HG03558 (cell line): ENCODE measurements around the gene MRPS2.

Experiments
- ATAC-seq: cut with Tn5 transposase; IDR thresholded peaks from one replicate; pipeline ENCODE4 v1.9.1; 2021; ENCODE audit warnings: moderate number of reproducible peaks; ENCODE audit not compliant: unreplicated experiment; ENCODE audit errors: extremely low read depth

MRPS2 gene

GRCh38 chr9:135551031-135551430 lies 50.5 kb downstream of the MRPS2 start:
- no peak for ATAC-seq

DNA sequence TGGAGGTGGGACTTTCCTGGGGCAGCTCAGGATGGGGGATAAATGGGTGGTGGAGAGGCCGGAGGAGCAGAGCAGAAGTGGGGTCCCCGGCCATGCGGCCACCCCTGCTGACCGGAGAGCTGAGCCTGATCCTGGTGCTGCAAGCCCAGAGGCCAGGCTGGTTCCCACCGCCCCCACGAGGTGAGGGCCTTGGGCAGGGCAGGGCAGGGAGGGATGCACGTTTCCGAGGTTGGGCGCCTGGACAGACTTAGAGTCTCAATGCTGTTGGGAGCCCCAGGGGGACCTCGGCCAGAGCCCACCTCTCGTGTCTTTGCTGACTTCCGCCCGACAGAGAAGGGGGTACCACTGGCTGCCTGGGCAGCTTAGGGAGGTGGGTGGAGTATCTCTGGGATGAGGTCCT lies 51.0 kb downstream of the MRPS2 start:
- ATAC-seq, result no peak

- no peak for ATAC-seq
Measured at GRCh38 chr9:135552021-135552697, 51.7 kb downstream of the MRPS2 start.

DNA sequence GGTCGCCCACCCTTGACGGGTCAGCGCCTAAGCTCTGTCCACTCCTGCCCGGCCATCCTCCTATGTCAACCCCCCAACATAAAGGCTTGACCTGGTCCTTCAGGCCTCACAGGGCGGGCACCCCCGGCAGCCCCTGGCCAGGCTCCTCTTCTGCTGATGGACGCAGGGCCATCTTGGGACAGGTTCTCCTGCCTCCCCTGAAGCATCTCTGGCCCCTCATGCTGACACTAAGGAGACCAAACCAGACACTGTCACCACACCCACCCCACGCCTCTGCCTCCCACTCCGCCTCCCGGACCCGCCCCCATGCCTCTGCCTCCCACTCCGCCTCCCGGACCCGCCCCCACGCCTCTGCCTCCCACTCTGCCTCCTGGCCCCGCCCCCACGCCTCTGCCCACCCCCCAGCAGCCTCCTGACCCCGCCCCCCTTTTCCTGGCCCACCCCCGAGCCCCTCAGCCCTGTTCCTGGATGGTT lies 52.3 kb downstream of the MRPS2 start:
- ATAC-seq, result no peak
